Activated naive CD8-positive, alpha-beta T cell treated with anti-CD3 and anti-CD28 coated beads, Interleukin-2, amount 50 U/mL, for 24 hours (primary cell): Measurements from ENCODE around the gene FAM222B.
"Not testable (repeated sequence)": the region's sequence is repeated elsewhere in the genome, so short reads cannot be mapped to it uniquely, and the experiment has no call there.

Source experiments
- ATAC-seq: fragments of 150-1000 bp; cut with Tn5 transposase; one replicate; pipeline ENCODE4 v1.10.0; 2021
- DNase-seq: peaks from one replicate; pipeline ENCODE4 v3.0.0; 2021
- H3K27ac Mint-ChIP-seq: one replicate; pipeline ENCODE4 v1.8.0; 2021; ENCODE audit warnings: mild to moderate bottlenecking, mixed read lengths
- H3K27me3 Mint-ChIP-seq: one replicate; pipeline ENCODE4 v1.8.0; 2021; ENCODE audit warnings: mixed read lengths
- H3K36me3 Mint-ChIP-seq: one replicate; pipeline ENCODE4 v1.8.0; 2021; ENCODE audit warnings: low read depth, mixed read lengths
- H3K4me1 Mint-ChIP-seq: one replicate; pipeline ENCODE4 v1.8.0; 2021; ENCODE audit warnings: mixed read lengths
- H3K4me3 Mint-ChIP-seq: one replicate; pipeline ENCODE4 v1.8.0; 2021; ENCODE audit warnings: mild to moderate bottlenecking, moderate library complexity, mixed read lengths
- H3K9me3 Mint-ChIP-seq: one replicate; pipeline ENCODE4 v1.8.0; 2021; ENCODE audit warnings: mixed read lengths

Gene FAM222B

DNA sequence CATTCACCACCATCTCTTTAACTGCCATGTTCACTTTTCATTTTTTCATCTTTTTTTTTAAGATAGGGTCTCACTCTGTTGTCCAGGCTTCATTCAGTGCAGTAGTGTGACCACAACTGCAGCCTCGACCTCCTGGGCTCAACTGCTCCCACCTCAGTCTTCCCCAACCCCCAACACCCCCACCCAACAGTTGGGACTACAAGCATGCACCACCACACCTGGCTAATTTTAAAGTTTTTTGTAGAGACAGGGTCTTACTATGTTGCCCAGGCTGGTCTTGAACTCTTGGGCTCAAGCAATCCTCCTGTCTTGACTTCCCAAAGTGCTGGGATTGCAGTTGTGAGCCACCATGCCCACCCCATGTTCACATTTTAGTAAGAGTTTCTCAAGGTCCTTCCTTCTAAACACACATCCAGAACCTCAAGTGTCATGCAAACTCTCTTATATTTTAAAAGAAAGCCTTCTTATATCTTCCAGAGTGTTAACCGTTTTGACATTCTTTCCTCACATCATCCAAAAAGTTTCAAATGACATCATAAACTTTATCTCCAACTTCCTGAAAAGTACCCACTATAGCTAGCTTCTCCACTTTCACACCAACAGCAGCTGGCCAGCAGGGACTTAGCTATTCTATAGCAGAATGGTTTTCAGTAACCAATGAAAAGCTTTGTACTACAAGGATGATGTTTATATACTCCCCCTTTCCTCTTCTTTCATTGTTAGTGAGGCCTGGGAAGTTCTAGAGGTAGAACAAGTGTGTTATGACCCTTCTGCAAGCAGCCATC is 49.5 kb downstream of the FAM222B start:
- no peak overlapping the region for H3K4me3 Mint-ChIP-seq
- no peak for ATAC-seq

DNA sequence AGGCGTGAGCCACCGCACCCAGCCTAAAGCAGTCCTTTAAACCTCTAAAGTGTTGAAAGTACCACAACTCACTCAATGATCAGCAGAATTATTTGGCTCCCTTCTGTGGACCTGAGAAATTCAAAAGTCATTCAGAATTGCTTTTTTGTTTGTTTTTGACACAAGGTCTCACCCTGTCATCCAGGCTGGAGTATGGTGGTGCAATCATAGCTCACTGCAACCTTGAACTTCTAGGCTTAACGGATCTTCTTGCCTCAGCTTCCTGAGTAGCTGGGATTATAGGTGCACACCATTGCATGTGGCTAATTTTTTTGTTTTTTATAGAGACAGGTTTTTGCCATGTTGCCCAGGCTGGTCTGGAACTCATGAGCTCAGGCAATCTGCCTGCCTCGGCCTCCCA is 54.5 kb downstream of the FAM222B start:
- Mint-ChIP-seq H3K4me3 (no peak overlapping the region), H3K36me3 (peaks cover 5% of the 10 kb centered on the region), H3K27ac (peak overlapping the region; percentile 49)

More for the DNA sequence above, 49.5 kb downstream of the FAM222B start:
- H3K36me3 Mint-ChIP-seq: peaks cover 5% of the 10 kb centered on the region
- H3K27ac Mint-ChIP-seq: no peak overlapping the region
- no peak for DNase-seq
- no peaks in the 10 kb centered on the region for H3K27me3 Mint-ChIP-seq
- peaks cover 19% of the 10 kb centered on the region for H3K4me1 Mint-ChIP-seq
- H3K9me3 Mint-ChIP-seq: no peaks in the 10 kb centered on the region

GRCh38 chr17:28783161-28783560 is 59.4 kb downstream of the FAM222B start:
- H3K36me3 Mint-ChIP-seq: peaks cover 14% of the 10 kb centered on the region
- H3K4me1 Mint-ChIP-seq: peaks cover 13% of the 10 kb centered on the region
- no peaks in the 10 kb centered on the region for H3K27me3 Mint-ChIP-seq
- ATAC-seq: no peak
- H3K4me3 Mint-ChIP-seq: no peak overlapping the region
- H3K27ac Mint-ChIP-seq: no peak overlapping the region
- DNase-seq: no peak
- no peaks in the 10 kb centered on the region for H3K9me3 Mint-ChIP-seq

More for the DNA sequence above, 54.5 kb downstream of the FAM222B start:
- ATAC-seq (no peak), DNase-seq (no peak)
- no peaks in the 10 kb centered on the region for H3K27me3 Mint-ChIP-seq
- H3K9me3 Mint-ChIP-seq: no peaks in the 10 kb centered on the region
- peaks cover 15% of the 10 kb centered on the region for H3K4me1 Mint-ChIP-seq

DNA sequence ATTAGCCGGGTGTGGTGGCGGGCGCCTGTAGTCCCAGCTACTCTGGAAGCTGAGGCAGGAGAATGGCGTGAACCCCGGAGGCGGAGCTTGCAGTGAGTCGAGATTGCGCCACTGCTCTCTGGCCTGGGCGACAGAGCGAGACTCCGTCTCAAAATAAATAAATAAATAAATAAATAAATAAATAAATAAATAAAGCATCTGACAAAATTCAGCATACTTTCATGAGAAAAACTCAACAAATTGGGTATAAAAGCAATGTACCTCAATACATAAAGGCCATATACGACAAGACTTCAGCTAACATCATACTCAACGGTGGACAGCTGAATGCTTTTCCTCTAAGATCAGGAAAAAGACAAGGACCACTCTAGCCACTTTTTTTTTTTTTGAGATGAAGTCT is 63.0 kb downstream of the FAM222B start:
- not testable (repeated sequence) for DNase-seq, H3K27me3 Mint-ChIP-seq, ATAC-seq, H3K4me3 Mint-ChIP-seq, H3K9me3 Mint-ChIP-seq, H3K27ac Mint-ChIP-seq
- peaks cover 28% of the 10 kb centered on the region for H3K4me1 Mint-ChIP-seq
- H3K36me3 Mint-ChIP-seq: peaks cover 15% of the 10 kb centered on the region

DNA sequence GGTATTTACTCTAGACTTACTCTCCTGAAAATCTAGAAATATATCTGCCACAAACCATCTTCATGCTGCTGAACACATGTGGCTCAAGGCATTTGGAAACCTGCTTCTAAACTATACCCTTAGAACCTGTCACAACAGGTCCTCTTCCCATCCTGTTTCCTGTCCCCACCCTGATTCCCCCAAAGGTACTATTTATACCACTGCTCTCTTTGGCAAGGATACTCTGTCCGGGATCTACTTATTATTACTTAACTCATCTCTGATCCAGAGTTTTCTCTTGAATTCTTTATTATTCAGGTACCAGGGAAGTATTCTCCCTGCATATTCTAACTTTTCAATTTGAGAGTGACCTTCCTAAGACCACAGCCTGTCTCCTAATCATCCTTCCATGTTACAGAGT is 65.4 kb downstream of the FAM222B start:
- Mint-ChIP-seq H3K27me3 (no peaks in the 10 kb centered on the region), H3K36me3 (peaks cover 15% of the 10 kb centered on the region), H3K4me1 (peaks cover 27% of the 10 kb centered on the region), H3K4me3 (no peak overlapping the region), H3K9me3 (no peaks in the 10 kb centered on the region), H3K27ac (no peak overlapping the region)
- ATAC-seq (no peak), DNase-seq (no peak)

DNA sequence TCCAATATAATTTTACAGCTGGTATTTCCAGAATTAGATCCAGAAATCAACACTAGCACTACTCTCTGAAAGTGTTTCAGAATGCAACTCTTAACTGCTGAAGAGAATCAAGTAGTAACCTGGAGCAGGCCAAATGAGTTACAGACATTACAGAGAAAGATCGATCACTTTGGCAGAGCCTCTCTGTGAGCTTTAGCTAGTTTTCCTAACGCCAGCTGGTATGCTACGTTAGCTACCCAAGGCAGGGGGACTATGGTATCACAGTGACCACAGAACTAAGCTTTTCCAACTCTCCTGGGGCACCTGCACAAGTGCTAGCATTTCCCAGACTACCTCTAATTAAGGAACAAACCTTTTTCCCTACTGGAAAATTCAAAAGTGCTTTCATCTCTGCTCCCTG is 68.4 kb downstream of the FAM222B start:
- Mint-ChIP-seq H3K9me3 (no peaks in the 10 kb centered on the region), H3K4me1 (peaks cover 27% of the 10 kb centered on the region), H3K27ac (no peak overlapping the region), H3K4me3 (no peak overlapping the region), H3K27me3 (no peaks in the 10 kb centered on the region), H3K36me3 (peaks cover 8% of the 10 kb centered on the region)
- ATAC-seq (no peak), DNase-seq (no peak)

DNA sequence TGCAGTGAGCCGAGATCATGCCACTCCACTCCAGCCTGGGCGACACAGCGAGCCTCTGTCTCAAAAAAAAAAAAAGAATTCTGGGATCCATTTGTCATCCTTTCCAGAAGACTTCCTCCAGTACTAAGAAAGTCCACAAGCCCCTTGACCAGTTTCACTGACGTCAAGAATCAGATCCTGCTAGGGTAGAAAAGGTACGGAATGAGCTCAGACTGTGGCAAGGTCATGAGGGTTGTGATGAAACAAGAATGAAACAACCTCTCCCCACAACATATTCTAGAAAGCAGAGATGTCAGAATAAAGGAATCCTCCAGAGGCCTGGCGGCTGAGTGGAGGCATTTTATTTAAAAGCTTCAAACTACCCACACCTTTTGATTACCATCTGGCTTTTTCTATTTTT is 68.9 kb downstream of the FAM222B start:
- H3K27ac Mint-ChIP-seq: no peak overlapping the region
- DNase-seq (no peak), ATAC-seq (no peak)
- peaks cover 22% of the 10 kb centered on the region for H3K4me1 Mint-ChIP-seq
- peaks cover 3% of the 10 kb centered on the region for H3K36me3 Mint-ChIP-seq
- H3K4me3 Mint-ChIP-seq: no peak overlapping the region
- H3K9me3 Mint-ChIP-seq: no peaks in the 10 kb centered on the region
- H3K27me3 Mint-ChIP-seq: no peaks in the 10 kb centered on the region

- H3K4me1 Mint-ChIP-seq: peaks cover 16% of the 10 kb centered on the region
- no peak overlapping the region for H3K27ac Mint-ChIP-seq
- H3K4me3 Mint-ChIP-seq: no peak overlapping the region
- no peak for ATAC-seq
- no peaks in the 10 kb centered on the region for H3K9me3 Mint-ChIP-seq
- H3K36me3 Mint-ChIP-seq: peaks cover 10% of the 10 kb centered on the region
- no peaks in the 10 kb centered on the region for H3K27me3 Mint-ChIP-seq
- no peak for DNase-seq
Observed at GRCh38 chr17:28765038-28765437, 77.6 kb downstream of the FAM222B start.

GRCh38 chr17:28763804-28764266 is 78.8 kb downstream of the FAM222B start:
- H3K27me3 Mint-ChIP-seq: no peaks in the 10 kb centered on the region
- H3K27ac Mint-ChIP-seq: peak overlapping the region; percentile 20
- no peak for ATAC-seq
- peak; percentile 79 for DNase-seq
- H3K9me3 Mint-ChIP-seq: no peaks in the 10 kb centered on the region
- H3K36me3 Mint-ChIP-seq: peaks cover 12% of the 10 kb centered on the region
- peaks cover 16% of the 10 kb centered on the region for H3K4me1 Mint-ChIP-seq
- no peak overlapping the region for H3K4me3 Mint-ChIP-seq

DNA sequence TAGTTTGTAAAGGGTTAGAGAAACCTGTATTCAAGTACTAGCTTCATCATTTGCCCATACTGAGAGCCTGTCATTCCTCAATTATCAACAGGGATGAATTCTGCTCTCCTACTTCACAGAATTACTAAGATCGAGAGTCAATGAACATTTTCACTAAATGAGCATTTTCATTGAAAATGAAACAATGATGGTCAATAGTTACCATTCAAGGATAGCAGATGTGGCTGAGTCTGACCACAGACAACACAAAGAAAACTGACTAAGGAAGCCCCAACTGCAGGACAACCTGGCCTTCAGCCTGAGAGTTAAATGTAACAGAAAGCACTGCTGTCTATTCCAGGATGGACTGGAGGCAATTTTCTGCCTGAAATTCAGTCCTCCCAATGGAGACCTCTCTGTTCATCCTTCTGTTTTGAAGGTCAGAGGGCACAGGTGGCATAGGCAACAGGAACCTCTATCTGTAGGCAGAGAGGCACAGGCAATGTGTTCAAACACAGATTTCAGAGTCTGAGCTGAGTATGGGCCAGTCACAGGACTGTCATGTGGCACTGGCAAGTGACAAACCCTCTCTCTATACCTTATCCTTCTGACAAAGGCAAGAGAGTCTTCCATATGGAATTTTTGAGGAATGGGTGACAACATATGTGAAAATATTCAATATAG is 79.3 kb downstream of the FAM222B start:
- H3K4me3 Mint-ChIP-seq: no peak overlapping the region

GRCh38 chr17:28760601-28761562 is 81.7 kb downstream of the FAM222B start:
- no peak for ATAC-seq
- Mint-ChIP-seq H3K4me3 (no peak overlapping the region), H3K27me3 (no peaks in the 10 kb centered on the region), H3K9me3 (no peaks in the 10 kb centered on the region), H3K27ac (no peak overlapping the region), H3K36me3 (peaks cover 18% of the 10 kb centered on the region), H3K4me1 (peaks cover 14% of the 10 kb centered on the region)
- no peak for DNase-seq

More for the DNA sequence above, 79.3 kb downstream of the FAM222B start:
- DNase-seq (no peak), ATAC-seq (peak; percentile 55)
- H3K27ac Mint-ChIP-seq: peak overlapping the region; percentile 20
- H3K9me3 Mint-ChIP-seq: no peaks in the 10 kb centered on the region
- H3K27me3 Mint-ChIP-seq: no peaks in the 10 kb centered on the region
- peaks cover 16% of the 10 kb centered on the region for H3K4me1 Mint-ChIP-seq
- H3K36me3 Mint-ChIP-seq: peaks cover 13% of the 10 kb centered on the region

DNA sequence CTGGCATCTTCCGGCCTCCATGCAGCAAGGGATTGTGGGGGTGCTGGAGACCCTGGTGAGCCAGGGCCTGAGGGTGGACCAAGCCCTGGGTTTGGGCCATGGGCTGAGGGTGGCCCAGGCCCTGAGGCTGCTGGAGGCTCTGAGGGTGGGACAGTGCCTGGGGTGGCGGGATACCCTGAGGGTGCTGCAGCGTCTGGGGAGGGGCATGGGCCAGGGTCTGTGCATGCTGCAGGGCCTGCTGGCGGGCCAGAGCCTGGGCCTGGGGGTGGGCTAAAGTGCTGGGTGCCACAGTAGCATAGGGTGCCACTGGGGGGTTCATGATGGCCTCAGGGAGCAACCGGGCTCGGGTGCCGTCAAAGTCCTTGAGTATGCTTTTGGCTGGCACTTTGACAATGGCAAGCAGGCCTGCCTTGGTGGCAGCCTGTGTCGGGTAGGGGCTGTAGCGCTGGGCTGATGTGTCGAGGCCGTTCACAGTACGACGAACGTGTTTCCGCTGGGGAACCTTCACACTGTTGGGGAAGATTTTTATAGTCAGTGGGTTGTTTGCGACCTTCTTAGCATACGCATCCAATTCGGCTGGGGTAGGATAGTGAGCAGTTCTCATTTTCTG is 83.2 kb downstream of the FAM222B start:
- Mint-ChIP-seq H3K27me3 (no peaks in the 10 kb centered on the region), H3K4me1 (peaks cover 11% of the 10 kb centered on the region), H3K4me3 (no peak overlapping the region), H3K9me3 (no peaks in the 10 kb centered on the region), H3K36me3 (peaks cover 21% of the 10 kb centered on the region), H3K27ac (no peak overlapping the region)
- ATAC-seq: no peak
- DNase-seq: no peak

- Mint-ChIP-seq H3K27me3 (no peaks in the 10 kb centered on the region), H3K4me1 (peaks cover 7% of the 10 kb centered on the region), H3K4me3 (no peak overlapping the region), H3K9me3 (no peaks in the 10 kb centered on the region), H3K36me3 (peaks cover 19% of the 10 kb centered on the region), H3K27ac (no peak overlapping the region)
- DNase-seq (no peak), ATAC-seq (no peak)
Observed at GRCh38 chr17:28758411-28759121, 84.0 kb downstream of the FAM222B start.
